Skeletal muscle tissue (tissue), 4 donors: Measurements from ENCODE around the gene DDX47. TPM values are rescaled to one million over a fixed set of nuclear protein-coding genes. Genes with fewer than 3 reads are reported as not detected.
"Not testable (repeated sequence)": the region's sequence is repeated elsewhere in the genome, so short reads cannot be mapped to it uniquely, and the experiment has no call there.

ENCODE experiments used
- H3K27ac ChIP-seq: one replicate; pipeline ENCODE4 v1.7.0; 2013; ENCODE audit warnings: mild to moderate bottlenecking, low read depth, low read length, inconsistent platforms
- H3K27me3 ChIP-seq, 3 donors: one replicate each; pipeline ENCODE4 v1.7.0; 2013; ENCODE audit warnings: low read length in 3 of 3; ENCODE audit not compliant: control insufficient read depth in 3 of 3, insufficient read depth in 3 of 3
- H3K36me3 ChIP-seq, 3 donors: one replicate each; pipeline ENCODE4 v1.7.0; 2013; ENCODE audit warnings: low read length in 3 of 3; ENCODE audit not compliant: control insufficient read depth in 3 of 3, insufficient read depth in 3 of 3
- H3K4me1 ChIP-seq, 3 donors: one replicate each; pipeline ENCODE4 v1.7.0; 2013; ENCODE audit warnings: low read length in 3 of 3, mild to moderate bottlenecking in 3 of 3; ENCODE audit not compliant: control insufficient read depth in 3 of 3, insufficient read depth in 3 of 3
- H3K4me3 ChIP-seq, 3 donors: one replicate each; pipeline ENCODE4 v1.7.0; 2013; ENCODE audit warnings: low read length in 3 of 3
- H3K9ac ChIP-seq, 3 donors: one replicate each; pipeline ENCODE4 v1.7.0; 2013; ENCODE audit warnings: low read length in 3 of 3, mild to moderate bottlenecking in 3 of 3, moderate library complexity in 2 of 3, low read depth in 1 of 3
- H3K9me3 ChIP-seq, 3 donors: one replicate each; pipeline ENCODE4 v1.7.0; 2013; ENCODE audit warnings: low read length in 3 of 3; ENCODE audit not compliant: control insufficient read depth in 3 of 3
- total RNA-seq: library from RNA; depleted of rRNA; stranded (reverse); fragments of >200 nt; gene quantifications from one replicate; pipeline ENCODE4 v1.2.3, GENCODE V29; 2014
- donor health status: Osteomylitis.

DDX47 gene
- total RNA-seq, 1 donor from 2014 or later = 70.5 TPM

GRCh38 chr12:12859690-12860089 is 46.5 kb downstream of the DDX47 start:
- Histone ChIP-seq H3K9ac (no peak overlapping the region), H3K27ac (no peak overlapping the region), H3K27me3 (no peaks in the 10 kb centered on the region), H3K36me3 (no peaks in the 10 kb centered on the region), H3K4me1 (no peaks in the 10 kb centered on the region), H3K9me3 (no peaks in the 10 kb centered on the region), H3K4me3 (no peak overlapping the region)

GRCh38 chr12:12864243-12864642 is 51.1 kb downstream of the DDX47 start:
- no peak overlapping the region for H3K9ac ChIP-seq
- no peak overlapping the region for H3K4me3 ChIP-seq
- no peaks in the 10 kb centered on the region for H3K9me3 ChIP-seq

DNA sequence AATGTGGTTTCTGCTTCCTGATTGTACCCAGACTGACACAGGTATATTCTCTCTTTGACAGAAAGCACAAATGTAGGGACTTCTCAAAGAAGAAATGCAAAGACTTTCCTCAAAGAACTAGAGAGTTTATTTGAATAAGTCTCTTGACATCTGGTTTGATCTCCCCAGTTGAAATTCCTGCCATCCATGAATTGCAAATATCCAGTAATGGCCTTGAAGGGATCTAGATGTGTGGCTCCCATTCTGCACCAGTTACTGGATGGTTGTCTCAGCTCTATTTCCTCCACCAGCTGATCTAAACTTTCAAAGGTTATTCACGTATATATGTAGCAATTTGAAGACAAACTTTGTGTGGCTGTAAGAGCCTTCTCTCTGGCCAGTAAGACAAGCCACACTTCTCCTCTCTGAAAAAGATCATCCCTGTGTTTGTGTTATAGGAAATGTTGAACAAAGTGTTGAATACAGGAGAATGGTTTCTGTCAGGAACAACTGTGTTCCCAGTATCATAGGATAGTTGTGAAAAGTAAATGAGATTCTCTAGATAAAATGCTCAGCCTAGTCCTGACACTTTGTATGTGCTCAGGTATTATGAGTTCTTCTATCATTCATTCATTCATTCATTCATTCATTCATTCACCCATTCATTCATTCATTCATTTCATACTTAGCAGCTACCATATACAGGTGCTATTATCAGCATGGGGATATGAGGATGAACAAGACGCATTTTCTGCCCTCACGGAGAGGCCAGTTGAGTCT is 55.5 kb downstream of the DDX47 start:
- Histone ChIP-seq H3K27ac (no peak overlapping the region), H3K4me1 (no peaks in the 10 kb centered on the region), H3K9ac (no peak overlapping the region), H3K27me3 (no peaks in the 10 kb centered on the region), H3K9me3 (no peaks in the 10 kb centered on the region), H3K36me3 (no peaks in the 10 kb centered on the region), H3K4me3 (no peak overlapping the region)

More at GRCh38 chr12:12864243-12864642, 51.1 kb downstream of the DDX47 start:
- H3K36me3 ChIP-seq = no peaks in the 10 kb centered on the region
- no peak overlapping the region for H3K27ac ChIP-seq
- no peaks in the 10 kb centered on the region for H3K27me3 ChIP-seq
- no peaks in the 10 kb centered on the region for H3K4me1 ChIP-seq

DNA sequence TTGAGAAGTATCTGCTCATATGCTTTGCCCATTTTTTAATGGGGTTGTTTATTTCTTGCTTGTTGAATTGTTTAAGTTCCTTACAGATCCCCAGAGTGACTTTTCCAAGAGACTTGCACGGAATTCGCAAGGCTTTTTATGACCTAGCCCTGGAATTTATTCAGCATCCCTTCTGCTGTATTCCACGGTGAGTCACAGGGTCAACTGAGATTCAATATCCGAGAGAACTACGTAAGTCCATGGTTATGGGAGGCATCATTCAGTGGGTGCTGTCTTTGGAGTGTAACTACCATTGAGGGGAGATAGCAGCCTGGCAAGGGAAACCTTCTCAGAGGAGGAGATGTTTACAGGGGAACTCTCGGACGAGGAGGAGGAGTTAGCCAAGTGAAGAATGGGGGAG is 57.3 kb downstream of the DDX47 start:
- Histone ChIP-seq H3K4me1 (no peaks in the 10 kb centered on the region), H3K27ac (no peak overlapping the region), H3K27me3 (no peaks in the 10 kb centered on the region), H3K9ac (no peak overlapping the region), H3K9me3 (no peaks in the 10 kb centered on the region), H3K36me3 (no peaks in the 10 kb centered on the region), H3K4me3 (no peak overlapping the region)

GRCh38 chr12:12871587-12872138 is 58.5 kb downstream of the DDX47 start:
- no peaks in the 10 kb centered on the region for H3K9me3 ChIP-seq
- H3K4me3 ChIP-seq = no peak overlapping the region
- H3K9ac ChIP-seq = no peak overlapping the region
- H3K4me1 ChIP-seq = no peaks in the 10 kb centered on the region
- H3K36me3 ChIP-seq = no peaks in the 10 kb centered on the region
- no peak overlapping the region for H3K27ac ChIP-seq
- H3K27me3 ChIP-seq = no peaks in the 10 kb centered on the region

- Histone ChIP-seq H3K27ac (no peak overlapping the region), H3K36me3 (no peaks in the 10 kb centered on the region), H3K4me3 (no peak overlapping the region), H3K9ac (no peak overlapping the region), H3K4me1 (no peaks in the 10 kb centered on the region), H3K9me3 (no peaks in the 10 kb centered on the region), H3K27me3 (no peaks in the 10 kb centered on the region)
These were observed 59.2 kb downstream of the DDX47 start for GRCh38 chr12:12872139-12872933.

DNA sequence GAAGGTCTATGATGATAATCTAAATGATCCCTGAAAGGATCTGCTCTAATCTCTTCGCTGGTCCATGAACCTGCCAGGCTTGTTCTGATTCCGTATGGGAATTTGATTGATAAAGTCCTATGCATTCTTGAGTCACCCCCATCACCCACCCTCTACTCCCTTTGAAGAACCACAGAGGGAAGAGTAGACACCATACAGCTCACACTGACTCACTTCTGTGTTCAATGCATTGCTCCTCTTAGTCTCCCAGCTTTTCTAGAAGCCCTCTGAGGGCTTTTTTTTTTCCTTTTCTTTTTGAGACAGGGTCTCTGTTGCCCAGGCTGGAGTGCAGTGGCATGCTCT is 59.8 kb downstream of the DDX47 start:
- no peaks in the 10 kb centered on the region for H3K4me1 ChIP-seq
- no peaks in the 10 kb centered on the region for H3K36me3 ChIP-seq
- no peaks in the 10 kb centered on the region for H3K27me3 ChIP-seq
- no peaks in the 10 kb centered on the region for H3K9me3 ChIP-seq
- no peak overlapping the region for H3K4me3 ChIP-seq
- H3K27ac ChIP-seq = no peak overlapping the region
- no peak overlapping the region for H3K9ac ChIP-seq

GRCh38 chr12:12874029-12874428 is 60.9 kb downstream of the DDX47 start:
- Histone ChIP-seq H3K9ac (no peak overlapping the region), H3K4me1 (no peaks in the 10 kb centered on the region), H3K4me3 (no peak overlapping the region)

DNA sequence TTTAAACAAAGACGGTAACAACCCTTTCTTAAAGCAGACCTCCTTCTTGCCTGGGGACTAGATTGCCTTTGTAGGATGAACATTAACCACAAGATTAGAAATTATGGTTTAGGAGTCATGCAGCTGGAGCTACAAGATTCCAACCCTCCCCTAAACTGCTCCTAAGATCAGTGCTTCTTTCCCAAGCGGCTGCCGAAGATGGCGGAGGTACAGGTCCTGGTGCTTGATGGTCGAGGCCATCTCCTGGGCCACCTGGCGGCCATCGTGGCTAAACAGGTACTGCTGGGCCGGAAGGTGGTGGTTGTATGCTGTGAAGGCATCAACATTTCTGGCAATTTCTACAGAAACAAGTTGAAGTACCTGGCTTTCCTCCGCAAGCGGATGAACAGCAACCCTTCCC is 62.2 kb downstream of the DDX47 start:
- not testable (repeated sequence) for H3K4me3 ChIP-seq

More at GRCh38 chr12:12874029-12874428, 60.9 kb downstream of the DDX47 start:
- Histone ChIP-seq H3K27me3 (no peaks in the 10 kb centered on the region), H3K9me3 (no peaks in the 10 kb centered on the region), H3K27ac (no peak overlapping the region), H3K36me3 (no peaks in the 10 kb centered on the region)

GRCh38 chr12:12877153-12877768 is 64.1 kb downstream of the DDX47 start:
- Histone ChIP-seq H3K9me3 (no peaks in the 10 kb centered on the region), H3K27me3 (peaks cover 0 to 3% (median 0%) of the 10 kb centered on the region in 3 donors), H3K27ac (no peak overlapping the region), H3K36me3 (no peaks in the 10 kb centered on the region), H3K4me1 (no peaks in the 10 kb centered on the region), H3K4me3 (no peak overlapping the region), H3K9ac (no peak overlapping the region)

More for the DNA sequence above, 62.2 kb downstream of the DDX47 start:
- H3K27me3 ChIP-seq, H3K9ac ChIP-seq, H3K27ac ChIP-seq, H3K4me1 ChIP-seq, H3K36me3 ChIP-seq, H3K9me3 ChIP-seq: not testable (repeated sequence)
